Activated B cell treated with CpG ODN at 0.5 μM for 24 hours (primary cell): ENCODE measurements around the gene CDKN3. TPM values are rescaled to one million over a fixed set of nuclear protein-coding genes. Genes with fewer than 3 reads are reported as not detected.
"Not testable (repeated sequence)": the region's sequence is repeated elsewhere in the genome, so short reads cannot be mapped to it uniquely, and the experiment has no call there.

Experiments
- ATAC-seq: fragments of 200-7000 bp; cut with Tn5 transposase; one replicate; pipeline ENCODE4 v1.10.0; 2021; ENCODE audit warnings: low read depth, mild to moderate bottlenecking, moderate library complexity
- CTCF ChIA-PET: fragments of 350-600 bp; sonication (Branson Sonifier 250); formaldehyde crosslinking; loops from one replicate; lab custom pipeline; 2021; ENCODE audit warnings: antibody characterized with exemption; lab: Charles Lee
- POLR2A ChIA-PET: fragments of 350-600 bp; sonication (Branson Sonifier 250); formaldehyde crosslinking; loops from one replicate; lab custom pipeline; 2021; ENCODE audit warnings: antibody characterized with exemption; lab: Charles Lee
- DNase-seq: peaks from one replicate; pipeline ENCODE4 v3.0.0; 2022
- H3K27ac Mint-ChIP-seq: one replicate; pipeline ENCODE4 v1.8.0; 2020; ENCODE audit warnings: mixed read lengths
- H3K27me3 Mint-ChIP-seq: one replicate; pipeline ENCODE4 v1.8.0; 2021; ENCODE audit warnings: mixed read lengths
- H3K36me3 Mint-ChIP-seq: one replicate; pipeline ENCODE4 v1.8.0; 2021; ENCODE audit warnings: low read depth, mixed read lengths
- H3K4me1 Mint-ChIP-seq: one replicate; pipeline ENCODE4 v1.8.0; 2021; ENCODE audit warnings: mixed read lengths
- H3K4me3 Mint-ChIP-seq: one replicate; pipeline ENCODE4 v1.8.0; 2020; ENCODE audit warnings: mild to moderate bottlenecking, mixed read lengths
- H3K9me3 Mint-ChIP-seq: one replicate; pipeline ENCODE4 v1.8.0; 2020; ENCODE audit warnings: mixed read lengths
- CTCF ChIP-seq: fragments of 200-600 bp; IDR thresholded peaks from one replicate; pipeline ENCODE4 v1.8.0; 2022; ENCODE audit warnings: antibody characterized with exemption, mild to moderate bottlenecking
- intact Hi-C: fragments of 100-400 bp; cut with micrococcal nuclease; formaldehyde crosslinking; loops from one replicate; pipeline ENCODE4 v1.15.1; 2024
- total RNA-seq: library from RNA; stranded (reverse); gene quantifications from 2 replicates; pipeline ENCODE4 v1.2.3, GENCODE V29; 2022

Gene CDKN3
- total RNA-seq, 1 donor from 2014 or later: 0.91 TPM

- Mint-ChIP-seq H3K36me3 (no peaks in the 10 kb centered on the region), H3K4me1 (peaks cover 6% of the 10 kb centered on the region), H3K27me3 (peaks cover 10% of the 10 kb centered on the region), H3K4me3 (no peak overlapping the region), H3K27ac (no peak overlapping the region), H3K9me3 (no peaks in the 10 kb centered on the region)
- ChIA-PET POLR2A (no interaction called here), CTCF (interaction anchor here (0.7 kb wide), 1 partner anchor 9 kb away, joined by 6 read pairs; no protein-coding TSS in a partner anchor)
- TF ChIP-seq CTCF: no peak
- intact Hi-C loops: no loop called here
- DNase-seq (no peak), ATAC-seq (no peak)
Observed at GRCh38 chr14:54451121-54451601, 54.4 kb downstream of the CDKN3 start.

- H3K9me3 Mint-ChIP-seq: no peaks in the 10 kb centered on the region
- ATAC-seq (no peak), DNase-seq (no peak)
- no peak overlapping the region for H3K4me3 Mint-ChIP-seq
- CTCF ChIA-PET: no interaction called here
- peaks cover 6% of the 10 kb centered on the region for H3K27me3 Mint-ChIP-seq
- POLR2A ChIA-PET: no interaction called here
- intact Hi-C loops: no loop called here
- TF ChIP-seq CTCF: no peak
- no peaks in the 10 kb centered on the region for H3K36me3 Mint-ChIP-seq
- H3K4me1 Mint-ChIP-seq: peaks cover 6% of the 10 kb centered on the region
- no peak overlapping the region for H3K27ac Mint-ChIP-seq
Observed at GRCh38 chr14:54451961-54452360, 55.2 kb downstream of the CDKN3 start.

- TF ChIP-seq CTCF: no peak
- CTCF ChIA-PET: no interaction called here
- ATAC-seq (no peak), DNase-seq (no peak)
- Mint-ChIP-seq H3K36me3 (no peaks in the 10 kb centered on the region), H3K4me1 (peaks cover 6% of the 10 kb centered on the region), H3K27me3 (peaks cover 3% of the 10 kb centered on the region), H3K27ac (no peak overlapping the region), H3K4me3 (no peak overlapping the region), H3K9me3 (no peaks in the 10 kb centered on the region)
- POLR2A ChIA-PET: no interaction called here
- intact Hi-C loops: no loop called here
Observed at GRCh38 chr14:54453252-54453651, 56.4 kb downstream of the CDKN3 start.

GRCh38 chr14:54453990-54454389 is 57.2 kb downstream of the CDKN3 start:
- H3K27ac Mint-ChIP-seq, H3K4me3 Mint-ChIP-seq, H3K27me3 Mint-ChIP-seq, DNase-seq, ATAC-seq, POLR2A ChIA-PET, H3K36me3 Mint-ChIP-seq, H3K4me1 Mint-ChIP-seq, H3K9me3 Mint-ChIP-seq, intact Hi-C loops, CTCF ChIA-PET: not testable (repeated sequence)

- intact Hi-C loops: no loop called here
- DNase-seq (no peak), ATAC-seq (no peak)
- Mint-ChIP-seq H3K27ac (no peak overlapping the region), H3K4me3 (no peak overlapping the region), H3K9me3 (peaks cover 5% of the 10 kb centered on the region), H3K27me3 (no peaks in the 10 kb centered on the region), H3K4me1 (peaks cover 6% of the 10 kb centered on the region), H3K36me3 (peaks cover 3% of the 10 kb centered on the region)
- no peak for TF ChIP-seq CTCF
- POLR2A ChIA-PET: no interaction called here
- CTCF ChIA-PET: no interaction called here
Observed at GRCh38 chr14:54455363-54455762, 58.6 kb downstream of the CDKN3 start.

GRCh38 chr14:54456820-54457608 is 60.2 kb downstream of the CDKN3 start:
- H3K27me3 Mint-ChIP-seq, H3K4me1 Mint-ChIP-seq, ATAC-seq, DNase-seq, H3K9me3 Mint-ChIP-seq, POLR2A ChIA-PET, H3K4me3 Mint-ChIP-seq, CTCF ChIA-PET, intact Hi-C loops, H3K27ac Mint-ChIP-seq, H3K36me3 Mint-ChIP-seq: not testable (repeated sequence)
